DOHH2 (cell line): ENCODE data around the gene FGF3.

Experiments used
- H3F3A ChIP-seq: fragments of 200-600 bp; sonication (generic), shearing (Covaris generic); 2 replicates; pipeline ENCODE4 v1.6.0; 2016; ENCODE audit warnings: antibody characterized with exemption, mild to moderate bottlenecking; ENCODE audit not compliant: control insufficient read depth, insufficient read depth
- H3K27ac ChIP-seq: fragments of 200-600 bp; sonication (generic); 2 replicates; pipeline ENCODE4 v1.5.1; 2014; ENCODE audit warnings: low read depth, mild to moderate bottlenecking, low read length, moderate library complexity
- H3K27me3 ChIP-seq: fragments of 200-600 bp; sonication (generic); 2 replicates; pipeline ENCODE4 v1.6.1; 2014; ENCODE audit warnings: mild to moderate bottlenecking, low read length, mixed read lengths; ENCODE audit not compliant: control insufficient read depth
- H3K36me3 ChIP-seq: fragments of 200-600 bp; sonication (generic); 2 replicates; pipeline ENCODE4 v1.6.1; 2014; ENCODE audit warnings: mild to moderate bottlenecking, low read length, moderate library complexity, mixed read lengths; ENCODE audit not compliant: control insufficient read depth
- H3K4me1 ChIP-seq: fragments of 200-600 bp; sonication (generic); 2 replicates; pipeline ENCODE4 v1.6.1; 2014; ENCODE audit warnings: mild to moderate bottlenecking, low read length, mixed read lengths; ENCODE audit not compliant: control insufficient read depth
- H3K4me2 ChIP-seq: fragments of 200-600 bp; sonication (generic); 2 replicates; pipeline ENCODE4 v1.6.0; 2014; ENCODE audit warnings: mild to moderate bottlenecking, low read length, moderate library complexity
- H3K4me3 ChIP-seq: fragments of 200-600 bp; sonication (generic); 2 replicates; pipeline ENCODE4 v1.5.1; 2014; ENCODE audit warnings: mild to moderate bottlenecking, low read length, mixed read lengths
- H3K79me2 ChIP-seq: fragments of 200-600 bp; sonication (generic); 2 replicates; pipeline ENCODE4 v1.6.1; 2014; ENCODE audit warnings: mild to moderate bottlenecking, low read length, mixed read lengths; ENCODE audit not compliant: control insufficient read depth
- H3K9me2 ChIP-seq: fragments of 200-600 bp; sonication (generic); replicated peaks from 2 replicates; pipeline ENCODE4 v1.6.1; 2014; ENCODE audit warnings: mild to moderate bottlenecking, low read length, mixed read lengths; ENCODE audit not compliant: control insufficient read depth
- H3K9me3 ChIP-seq: fragments of 200-600 bp; sonication (generic); 2 replicates; pipeline ENCODE4 v1.6.1; 2014; ENCODE audit warnings: antibody characterized with exemption, low read length, mixed read lengths; ENCODE audit not compliant: control insufficient read depth, insufficient read depth
- H4K20me1 ChIP-seq: fragments of 200-600 bp; sonication (generic); 2 replicates; pipeline ENCODE4 v1.6.0; 2014; ENCODE audit warnings: low read depth, mild to moderate bottlenecking, antibody characterized with exemption, low read length, moderate library complexity; ENCODE audit not compliant: control insufficient read depth, insufficient read depth
- EZH2phosphoT487 ChIP-seq: fragments of 200-600 bp; sonication (generic); IDR thresholded peaks from 2 replicates; pipeline ENCODE4 v1.6.1; 2017; ENCODE audit warnings: borderline replicate concordance, mild to moderate bottlenecking, antibody characterized with exemption, low read length, moderate library complexity, mixed read lengths
- TF ChIP-seq, protein P1 (sequence below): fragments of 200-600 bp; sonication (generic); IDR thresholded peaks from one replicate; pipeline ENCODE4 v1.5.1; 2014; ENCODE audit warnings: antibody characterized with exemption, mild to moderate bottlenecking, low read depth, low read length; ENCODE audit not compliant: poor library complexity, severe bottlenecking

The FGF3 gene

DNA sequence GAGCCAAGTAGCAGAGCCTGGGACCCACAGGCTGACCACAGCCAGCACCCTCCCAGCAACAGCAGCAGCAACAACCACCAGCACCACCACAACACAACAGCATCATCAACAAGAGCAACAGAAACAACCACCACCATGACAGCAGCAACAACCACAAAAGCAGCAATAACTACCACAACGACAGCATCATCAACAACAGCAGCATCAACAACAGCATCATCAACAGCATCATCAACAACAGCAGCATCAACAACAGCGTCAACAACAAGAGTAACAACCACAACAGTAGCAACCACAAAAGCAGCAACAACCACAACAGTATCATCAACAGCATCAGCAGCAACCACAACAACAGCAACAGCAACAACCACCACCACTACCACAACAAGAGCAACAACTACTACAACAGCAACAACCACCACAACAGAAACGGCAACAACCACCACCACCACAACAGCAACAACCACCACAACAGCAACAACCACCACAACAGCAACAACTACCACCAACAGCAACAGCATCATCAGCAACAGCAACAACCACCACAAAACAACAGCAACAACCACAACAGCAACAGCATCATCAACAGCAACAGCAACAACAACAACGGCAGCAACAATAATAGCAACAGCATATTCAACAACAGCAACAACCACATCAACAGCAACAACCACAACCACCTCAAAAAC lies 22.1 kb upstream of the FGF3 start:
- no peak for TF ChIP-seq EZH2phosphoT487
- TF ChIP-seq, protein P1, sequence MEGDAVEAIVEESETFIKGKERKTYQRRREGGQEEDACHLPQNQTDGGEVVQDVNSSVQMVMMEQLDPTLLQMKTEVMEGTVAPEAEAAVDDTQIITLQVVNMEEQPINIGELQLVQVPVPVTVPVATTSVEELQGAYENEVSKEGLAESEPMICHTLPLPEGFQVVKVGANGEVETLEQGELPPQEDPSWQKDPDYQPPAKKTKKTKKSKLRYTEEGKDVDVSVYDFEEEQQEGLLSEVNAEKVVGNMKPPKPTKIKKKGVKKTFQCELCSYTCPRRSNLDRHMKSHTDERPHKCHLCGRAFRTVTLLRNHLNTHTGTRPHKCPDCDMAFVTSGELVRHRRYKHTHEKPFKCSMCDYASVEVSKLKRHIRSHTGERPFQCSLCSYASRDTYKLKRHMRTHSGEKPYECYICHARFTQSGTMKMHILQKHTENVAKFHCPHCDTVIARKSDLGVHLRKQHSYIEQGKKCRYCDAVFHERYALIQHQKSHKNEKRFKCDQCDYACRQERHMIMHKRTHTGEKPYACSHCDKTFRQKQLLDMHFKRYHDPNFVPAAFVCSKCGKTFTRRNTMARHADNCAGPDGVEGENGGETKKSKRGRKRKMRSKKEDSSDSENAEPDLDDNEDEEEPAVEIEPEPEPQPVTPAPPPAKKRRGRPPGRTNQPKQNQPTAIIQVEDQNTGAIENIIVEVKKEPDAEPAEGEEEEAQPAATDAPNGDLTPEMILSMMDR = no peak

GRCh38 chr11:69840371-69841169 lies 21.4 kb upstream of the FGF3 start:
- Histone ChIP-seq H3K27ac (no peak overlapping the region), H3K27me3 (no peaks in the 10 kb centered on the region), H3K4me2 (no peak overlapping the region), H4K20me1 (no peaks in the 10 kb centered on the region), H3K9me2 (no peaks in the 10 kb centered on the region), H3K9me3 (peaks cover 5% of the 10 kb centered on the region; the same call in 1 of the 2 replicates), H3K4me1 (no peaks in the 10 kb centered on the region), H3K79me2 (no peaks in the 10 kb centered on the region), H3K36me3 (no peaks in the 10 kb centered on the region), H3F3A (no peaks in the 10 kb centered on the region), H3K4me3 (no peak overlapping the region)
- TF ChIP-seq, protein P1 = no peak
- TF ChIP-seq EZH2phosphoT487 = no peak

More for the DNA sequence above, 22.1 kb upstream of the FGF3 start:
- Histone ChIP-seq H3K36me3 (no peaks in the 10 kb centered on the region), H3K4me3 (no peak overlapping the region), H3K4me1 (no peaks in the 10 kb centered on the region), H4K20me1 (no peaks in the 10 kb centered on the region), H3K4me2 (no peak overlapping the region), H3K9me3 (peaks cover 5% of the 10 kb centered on the region; the same call in 1 of the 2 replicates), H3K27ac (no peak overlapping the region), H3K9me2 (no peaks in the 10 kb centered on the region), H3K27me3 (peaks cover 3% of the 10 kb centered on the region; the same call in 1 of the 2 replicates), H3F3A (no peaks in the 10 kb centered on the region), H3K79me2 (no peaks in the 10 kb centered on the region)

DNA sequence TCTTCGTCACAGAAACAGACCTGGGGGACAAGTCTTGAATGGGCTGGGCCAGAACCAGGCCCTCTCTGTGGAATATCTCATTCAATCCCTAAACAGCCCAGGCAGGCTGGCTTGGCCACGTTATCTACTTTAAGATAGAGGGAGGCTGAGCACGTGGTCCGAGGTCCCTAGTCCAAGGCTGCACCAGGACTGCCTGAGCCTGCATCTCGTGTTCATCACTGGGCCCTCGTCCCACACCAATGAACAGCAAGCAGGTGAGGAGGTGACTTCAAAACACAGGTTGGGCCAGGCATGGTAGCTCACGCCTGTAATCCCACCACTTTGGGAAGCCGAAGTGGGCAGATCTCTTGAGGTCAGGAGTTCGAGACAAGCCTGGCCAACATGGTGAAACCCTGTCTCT lies 20.3 kb upstream of the FGF3 start:
- Histone ChIP-seq H3K4me2 (no peak overlapping the region), H3K4me1 (no peaks in the 10 kb centered on the region), H3K9me2 (no peaks in the 10 kb centered on the region), H4K20me1 (no peaks in the 10 kb centered on the region), H3K27ac (no peak overlapping the region), H3K36me3 (no peaks in the 10 kb centered on the region), H3F3A (no peaks in the 10 kb centered on the region), H3K9me3 (peaks cover 5% of the 10 kb centered on the region; the same call in 1 of the 2 replicates), H3K4me3 (no peak overlapping the region), H3K27me3 (no peaks in the 10 kb centered on the region), H3K79me2 (no peaks in the 10 kb centered on the region)
- no peak for TF ChIP-seq EZH2phosphoT487
- TF ChIP-seq, protein P1 = no peak
